HG02678 (cell line): Measurements from ENCODE around the gene NLGN1.

ENCODE experiments used
- ATAC-seq: cut with Tn5 transposase; IDR thresholded peaks from one replicate; pipeline ENCODE4 v1.9.1; 2021; ENCODE audit warnings: mild to moderate bottlenecking, moderate library complexity; ENCODE audit not compliant: unreplicated experiment

Gene NLGN1

DNA sequence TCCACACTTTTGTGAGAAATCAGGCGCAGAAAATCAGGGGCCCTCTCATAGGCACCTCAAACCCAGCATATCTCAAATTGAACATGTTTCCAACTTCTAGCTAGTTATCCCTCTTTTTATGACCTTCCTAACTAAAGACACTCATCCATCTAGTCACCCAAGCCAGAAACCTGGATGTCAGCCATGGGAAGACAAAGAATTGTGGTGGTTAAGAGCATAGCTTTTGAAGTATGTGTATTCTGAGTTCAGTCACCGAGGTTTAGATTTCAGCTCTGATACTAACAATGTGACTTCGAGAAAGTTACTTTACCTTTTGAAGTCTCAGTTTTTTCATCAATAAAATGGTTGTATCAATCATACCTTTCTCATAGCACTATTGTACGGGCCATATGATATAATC lies 495.5 kb downstream of the NLGN1 start:
- no peak for ATAC-seq

DNA sequence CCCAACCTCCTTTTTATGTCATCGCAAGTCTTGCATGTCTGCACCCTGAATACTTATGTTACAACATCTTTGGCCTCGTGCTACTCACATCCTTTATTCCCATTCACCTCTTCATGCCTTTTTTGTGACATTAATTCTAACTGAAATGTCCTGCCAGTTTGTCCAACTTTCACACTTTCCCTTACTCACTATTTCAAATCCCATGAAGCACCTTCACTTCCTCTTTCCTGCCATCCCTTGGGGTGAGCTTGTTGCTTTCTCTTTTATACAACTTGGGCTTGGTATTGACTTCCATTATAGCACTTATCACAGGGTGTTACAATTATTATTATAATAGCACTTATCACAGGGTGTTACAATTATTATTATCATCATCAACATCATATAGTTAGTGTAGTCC lies 496.3 kb downstream of the NLGN1 start:
- ATAC-seq = no peak

- ATAC-seq = no peak
Measured at GRCh38 chr3:173897631-173898030, 500.1 kb downstream of the NLGN1 start.

- ATAC-seq = no peak
Measured at GRCh38 chr3:173901649-173902048, 504.1 kb downstream of the NLGN1 start.

- no peak for ATAC-seq
Measured at GRCh38 chr3:173902401-173902800, 504.9 kb downstream of the NLGN1 start.

- ATAC-seq = no peak
Measured at GRCh38 chr3:173902871-173903270, 505.3 kb downstream of the NLGN1 start.

DNA sequence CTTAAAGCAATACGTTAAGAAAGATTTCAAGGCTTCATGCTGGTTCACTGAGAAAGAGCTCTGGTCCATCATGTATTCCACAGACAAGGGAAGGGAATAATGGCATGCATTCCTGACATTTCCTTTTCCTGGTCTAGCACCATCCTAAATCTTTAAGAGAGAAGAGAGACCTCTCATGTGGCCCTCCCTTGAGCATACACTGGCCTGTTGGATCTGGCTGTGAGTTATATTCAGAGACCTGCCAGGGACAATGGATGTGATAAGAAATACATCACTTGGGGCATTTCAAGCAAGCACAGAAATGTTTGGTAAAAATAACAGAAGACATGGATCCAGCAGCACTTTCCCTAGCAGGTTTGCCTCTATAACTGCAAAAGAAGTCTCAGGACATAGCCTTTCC lies 507.8 kb downstream of the NLGN1 start:
- ATAC-seq = no peak

DNA sequence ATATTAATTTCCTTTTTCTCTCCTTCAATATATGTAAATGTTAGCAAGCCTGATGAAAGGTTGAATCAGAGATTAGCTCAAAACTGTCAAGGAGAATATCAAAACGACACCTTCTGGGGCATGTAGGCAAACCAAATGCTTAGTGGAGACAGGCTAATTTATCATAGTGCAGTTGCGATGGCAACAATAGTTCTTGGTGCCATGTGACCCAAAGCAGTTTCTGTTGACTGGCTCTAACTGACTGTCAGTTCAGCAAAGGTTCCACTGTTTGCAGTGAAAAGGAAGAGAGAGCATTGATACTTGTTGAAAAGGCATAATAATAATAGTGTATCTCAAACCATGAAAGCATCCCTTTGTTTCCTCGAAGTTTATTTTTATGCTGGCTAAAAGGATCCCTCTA lies 513.9 kb downstream of the NLGN1 start:
- ATAC-seq = no peak

- ATAC-seq = no peak
Measured at GRCh38 chr3:173912126-173912525, 514.6 kb downstream of the NLGN1 start.

DNA sequence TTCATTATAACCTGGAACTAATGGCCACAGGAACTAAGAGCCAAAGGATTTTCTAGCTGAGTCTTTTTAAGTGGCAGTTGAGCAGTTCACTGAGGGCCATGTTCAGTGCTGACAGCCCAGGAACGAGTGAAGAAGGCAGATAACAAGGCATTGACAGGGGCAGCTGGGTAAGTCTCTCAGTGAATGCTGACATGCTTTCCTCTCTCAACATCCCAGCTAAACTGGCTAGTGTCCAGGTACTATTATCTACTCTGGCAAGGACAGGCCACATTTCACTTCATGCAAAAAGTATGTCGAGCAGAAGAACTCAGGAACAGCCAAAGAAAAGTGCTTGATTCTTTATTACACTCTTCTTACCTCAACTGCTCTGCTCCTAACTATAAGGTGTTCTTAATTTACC lies 515.9 kb downstream of the NLGN1 start:
- no peak for ATAC-seq

DNA sequence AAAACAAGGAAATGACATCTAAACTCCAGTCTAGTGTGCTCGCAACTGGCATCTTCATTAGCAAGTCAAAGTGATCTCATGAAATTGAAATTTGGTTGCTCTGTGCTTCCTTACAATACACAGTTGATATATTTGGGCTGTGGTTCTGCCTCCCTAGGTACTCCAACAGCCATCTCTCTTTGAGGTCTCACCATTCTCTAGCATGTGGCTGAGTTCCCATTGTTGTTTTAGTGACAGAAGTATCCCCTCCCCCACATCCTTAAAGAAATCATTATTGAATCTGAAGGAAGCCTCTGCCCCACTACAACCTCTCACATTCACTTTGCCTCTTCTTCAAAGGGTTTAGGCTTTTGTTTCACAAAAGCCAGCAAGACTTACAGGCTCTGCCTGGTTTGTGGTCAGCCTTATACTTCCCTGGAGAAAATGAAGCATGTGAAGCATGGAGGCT lies 516.5 kb downstream of the NLGN1 start:
- no peak for ATAC-seq

DNA sequence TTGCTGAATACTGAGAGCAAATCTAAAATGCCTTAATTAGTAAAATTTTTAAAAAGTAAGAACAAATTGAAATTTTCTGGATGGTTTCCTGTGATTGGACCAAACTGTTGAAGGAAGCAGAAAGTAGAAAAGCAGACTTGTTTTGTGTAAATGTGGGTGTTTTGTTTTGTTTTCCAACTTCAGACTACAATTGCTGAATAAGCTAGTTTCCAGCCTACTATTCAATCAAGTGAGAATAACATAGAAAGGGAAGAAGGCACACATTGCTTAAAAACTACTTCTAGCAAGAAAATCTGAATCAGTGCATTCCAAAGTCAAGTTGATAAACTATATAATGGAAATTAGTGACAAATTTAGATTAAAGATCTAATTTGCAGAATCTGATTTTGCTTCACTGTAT lies 519.3 kb downstream of the NLGN1 start:
- no peak for ATAC-seq

- no peak for ATAC-seq
Measured at GRCh38 chr3:173920386-173920785, 522.8 kb downstream of the NLGN1 start.

GRCh38 chr3:173921732-173922131 lies 524.2 kb downstream of the NLGN1 start:
- no peak for ATAC-seq

- no peak for ATAC-seq
Measured at GRCh38 chr3:173923204-173923603, 525.7 kb downstream of the NLGN1 start.

DNA sequence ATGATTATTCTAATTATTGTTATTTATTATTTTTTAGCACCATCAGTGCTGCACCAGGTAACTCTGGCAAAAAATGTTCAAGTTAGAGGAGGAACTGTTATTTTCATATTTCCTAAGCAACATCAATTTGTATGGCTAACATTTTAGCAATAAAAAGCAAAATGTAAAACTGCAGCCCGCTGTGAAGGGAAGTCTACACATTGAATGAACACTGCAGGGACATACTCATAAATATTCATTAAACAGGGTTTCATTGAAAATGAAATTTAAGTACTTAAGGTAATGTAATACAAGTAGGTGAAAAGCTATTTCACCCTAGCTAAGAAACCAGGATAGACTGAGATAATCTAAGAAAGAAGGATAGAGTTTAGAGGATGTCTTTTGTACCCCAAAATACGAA lies 532.7 kb downstream of the NLGN1 start:
- no peak for ATAC-seq

GRCh38 chr3:173932624-173933023 lies 535.1 kb downstream of the NLGN1 start:
- no peak for ATAC-seq

- no peak for ATAC-seq
Measured at GRCh38 chr3:173933113-173933512, 535.6 kb downstream of the NLGN1 start.

- no peak for ATAC-seq
Measured at GRCh38 chr3:173936316-173936715, 538.8 kb downstream of the NLGN1 start.

- no peak for ATAC-seq
Measured at GRCh38 chr3:173938159-173938558, 540.6 kb downstream of the NLGN1 start.

DNA sequence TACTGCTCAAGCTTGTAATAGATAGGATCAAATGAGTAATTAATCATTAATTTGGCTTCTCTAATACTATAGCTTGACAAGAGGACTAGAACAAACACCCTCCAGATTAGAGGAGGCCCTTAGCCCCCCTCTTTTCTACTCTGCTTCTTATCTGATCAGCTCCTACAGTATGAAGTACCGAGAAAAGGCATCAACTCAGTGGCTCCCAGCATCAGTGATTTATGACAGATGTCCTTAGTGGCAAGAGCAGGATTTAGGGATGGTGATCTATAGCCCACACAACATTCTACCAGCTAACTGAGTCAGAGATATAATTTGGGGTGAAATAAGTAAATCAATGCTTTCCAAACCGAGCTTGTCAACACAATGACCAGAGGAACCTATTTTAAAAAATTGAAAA lies 541.1 kb downstream of the NLGN1 start:
- ATAC-seq = no peak

- ATAC-seq = no peak
Measured at GRCh38 chr3:173939331-173939730, 541.8 kb downstream of the NLGN1 start.

- ATAC-seq = no peak
Measured at GRCh38 chr3:173943264-173943663, 545.7 kb downstream of the NLGN1 start.

DNA sequence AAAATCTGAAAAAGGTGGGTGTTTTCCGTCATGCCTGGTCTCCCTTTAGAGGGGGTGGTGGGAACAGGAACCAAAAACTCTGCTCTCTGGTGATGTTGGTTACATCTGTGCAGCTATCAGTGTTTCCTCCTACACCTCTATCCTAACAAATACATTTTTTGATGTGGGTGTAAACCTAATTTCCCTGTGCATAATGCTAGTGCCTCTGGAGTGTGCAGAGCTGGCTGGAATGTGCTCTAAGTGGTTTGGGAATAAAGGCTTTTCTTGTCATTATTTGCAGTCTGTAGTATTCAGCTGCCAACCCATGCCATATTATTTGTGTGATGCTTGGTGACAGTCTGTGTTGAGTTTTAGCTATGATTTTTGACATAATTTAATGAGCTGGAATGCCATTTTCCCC lies 547.6 kb downstream of the NLGN1 start:
- ATAC-seq = no peak
